MV-4-11 (cell line): ENCODE data around the gene TMEM82.
A peak's percentile ranks its signal among the peaks of the same experiment; 100 is the strongest.

ENCODE experiments used
- DNase-seq: peaks from one replicate; lab custom pipeline; 2025; lab: John Stamatoyannopoulos, UW

The TMEM82 gene

DNA sequence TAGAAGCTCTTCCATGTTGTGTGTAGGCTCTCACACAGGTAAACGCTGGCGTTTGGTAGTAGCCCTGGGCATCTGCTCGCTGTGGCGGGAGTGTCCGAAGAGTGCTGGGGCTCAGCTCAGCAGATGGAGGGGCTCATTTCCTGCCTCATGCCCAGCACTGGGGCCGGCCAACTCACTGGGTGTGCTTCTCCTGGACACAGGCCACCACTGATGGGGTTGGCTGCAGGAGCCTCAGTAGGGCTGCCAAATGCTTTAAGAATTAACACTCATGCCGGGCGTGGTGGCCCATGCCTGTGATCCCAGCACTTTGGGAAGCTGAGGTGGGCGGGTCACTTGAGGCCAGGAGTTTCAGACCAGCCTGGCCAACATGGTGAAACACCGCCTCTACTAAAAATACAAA, 44.3 kb downstream of the TMEM82 start:
- DNase-seq, result no peak

DNA sequence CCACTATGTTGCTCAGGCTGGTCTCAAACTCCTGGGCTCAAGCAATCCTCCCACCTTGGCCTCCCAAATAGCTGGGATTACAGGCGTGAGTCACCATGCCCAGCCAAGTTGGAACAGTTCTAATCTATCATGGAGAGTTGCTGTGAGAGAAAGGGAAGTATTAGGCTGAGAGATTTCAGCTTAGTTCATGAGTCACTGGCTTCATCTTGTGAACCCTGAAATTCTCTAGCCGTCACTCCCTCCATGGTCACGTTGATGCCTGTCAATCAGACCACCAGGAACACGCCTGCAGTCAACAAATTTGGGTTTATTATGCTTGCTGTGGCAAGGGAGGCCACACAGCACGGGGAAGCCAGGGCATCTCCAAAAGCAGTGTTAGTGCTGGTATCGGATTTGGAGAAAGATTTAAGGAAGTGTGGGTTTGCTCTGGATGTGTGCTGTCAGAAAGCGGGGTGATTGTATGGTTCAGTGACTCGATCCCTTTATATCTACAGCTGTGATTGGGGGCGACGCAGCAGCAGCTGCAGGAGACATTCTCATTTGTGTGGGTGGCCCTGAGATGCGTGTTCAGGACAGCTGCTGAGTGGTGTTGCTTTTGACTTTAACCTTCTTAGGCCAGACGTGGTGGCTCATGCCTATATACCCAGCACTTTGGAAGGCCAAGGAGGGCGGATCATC, 46.5 kb downstream of the TMEM82 start:
- peak; percentile 80 for DNase-seq

DNA sequence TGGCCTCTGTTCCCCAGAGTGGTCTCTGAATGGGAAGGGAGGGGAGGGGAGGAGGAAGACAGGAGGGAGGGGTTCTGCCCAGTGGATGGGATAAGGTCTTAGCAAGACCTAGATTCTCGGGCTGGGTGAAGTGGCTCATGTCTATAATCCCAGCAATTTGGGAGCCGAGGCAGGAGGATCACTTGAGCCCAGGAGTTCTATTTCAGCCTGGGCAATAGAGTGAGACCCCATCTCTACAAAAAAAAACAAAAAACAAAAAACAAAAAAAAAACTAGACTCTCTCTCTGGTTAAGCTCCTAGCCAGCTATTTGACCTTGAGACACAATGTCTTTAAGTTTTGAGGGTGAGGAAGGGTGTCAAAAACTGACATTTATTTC, 53.8 kb downstream of the TMEM82 start:
- no peak for DNase-seq
